ACHN (cell line): ENCODE results near the gene FAF1.

Experiments used
- DNase-seq: peaks from one replicate; pipeline ENCODE4 v3.0.0-alpha.2; 2015
- in situ Hi-C: cut with HindIII; loops from 2 replicates; pipeline ENCODE4 v1.10.0; 2017; ENCODE audit warnings: low sequenced_read_pairs, low pct_ligation_motif_present, low pct_unique_long_range_greater_than_20kb

FAF1 gene

DNA sequence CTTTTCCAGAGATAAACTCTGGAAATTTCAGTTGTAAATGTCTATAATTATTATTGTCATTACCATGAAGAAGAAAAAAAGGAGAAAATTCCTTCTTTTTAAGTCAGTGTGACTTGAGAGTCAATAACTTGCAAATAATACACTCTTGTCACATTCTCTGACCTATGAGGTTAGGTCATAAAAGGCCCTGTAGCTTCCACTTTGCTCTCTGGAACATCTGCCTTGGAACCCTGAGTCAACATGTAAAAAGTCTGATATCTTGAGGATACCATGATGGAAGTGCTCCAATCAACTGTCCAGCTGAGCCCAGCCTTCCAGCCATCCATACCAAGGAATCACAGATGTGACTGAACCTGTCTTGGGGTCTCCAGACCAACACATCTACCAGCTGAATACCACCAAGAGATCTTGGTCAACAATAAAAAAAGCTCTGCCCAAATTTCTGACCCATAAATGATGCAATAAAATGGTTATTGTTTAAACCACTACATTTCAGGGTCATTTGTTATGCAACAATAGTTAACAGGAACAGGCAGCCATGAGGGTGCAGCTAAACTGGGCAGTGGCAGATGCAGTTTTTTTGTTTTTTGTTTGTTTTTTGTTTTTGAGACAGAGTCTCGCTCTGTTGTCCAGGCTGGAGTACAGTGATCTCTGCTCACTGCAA is 547.1 kb downstream of the FAF1 start:
- in situ Hi-C loops, result no loop called here
- no peak for DNase-seq

- in situ Hi-C loops, result no loop called here
- no peak for DNase-seq
Observed at GRCh38 chr1:50405814-50406213, 554.3 kb downstream of the FAF1 start.

DNA sequence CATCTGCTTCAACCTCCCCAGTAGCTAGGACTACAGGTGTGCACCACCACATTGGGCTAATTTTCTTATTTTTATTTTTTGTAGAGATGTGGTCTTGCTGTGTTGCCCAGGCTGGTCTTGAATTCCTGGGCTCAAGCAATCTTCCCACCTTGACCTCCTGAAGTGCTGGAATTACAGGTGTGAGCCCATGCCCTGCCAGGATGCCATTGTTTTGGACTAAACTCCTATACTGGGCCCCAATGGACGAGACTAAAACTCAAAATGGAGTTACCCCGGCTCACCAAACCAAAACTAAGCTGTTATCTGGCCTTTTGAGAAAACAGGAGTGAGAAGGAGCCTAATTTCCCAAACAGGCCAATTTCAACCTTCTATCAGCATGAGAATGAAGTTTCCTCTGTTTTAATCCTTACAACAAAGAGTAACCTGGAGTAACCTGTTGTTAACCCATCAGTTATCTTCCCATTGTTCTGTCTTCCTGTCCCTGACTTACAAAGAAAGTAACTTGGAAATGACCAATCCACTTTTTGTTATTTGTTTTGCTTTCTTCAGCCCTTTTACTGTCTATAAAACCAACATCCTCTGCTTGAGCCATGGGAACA is 566.4 kb downstream of the FAF1 start:
- no peak for DNase-seq
- in situ Hi-C loops, result no loop called here
